HG02678 (cell line): ENCODE measurements around the gene ZNF683.
"Not testable (repeated sequence)": the region's sequence is repeated elsewhere in the genome, so short reads cannot be mapped to it uniquely, and the experiment has no call there.

ENCODE experiments used
- ATAC-seq: cut with Tn5 transposase; IDR thresholded peaks from one replicate; pipeline ENCODE4 v1.9.1; 2021; ENCODE audit warnings: mild to moderate bottlenecking, moderate library complexity; ENCODE audit not compliant: unreplicated experiment

Gene ZNF683

DNA sequence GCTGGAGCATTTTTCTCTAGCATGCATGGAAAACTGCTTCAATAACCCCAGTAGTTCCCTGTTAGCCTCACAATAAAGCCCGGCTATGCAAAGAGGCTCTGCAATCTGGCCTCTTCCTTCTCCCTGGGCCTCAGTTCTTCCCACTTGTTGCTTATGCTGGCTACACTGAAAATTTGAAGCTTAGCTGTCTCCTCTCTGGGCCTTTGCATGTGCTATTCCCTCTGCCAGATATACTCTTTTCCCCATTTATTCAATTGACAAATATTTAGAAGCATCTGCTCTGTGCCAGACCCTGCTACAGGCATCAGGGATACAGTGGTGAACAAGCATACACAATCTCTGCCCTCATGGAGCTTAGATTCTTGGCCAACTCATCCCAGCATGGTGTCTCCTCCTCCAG, 33.9 kb downstream of the ZNF683 start:
- ATAC-seq, result no peak

DNA sequence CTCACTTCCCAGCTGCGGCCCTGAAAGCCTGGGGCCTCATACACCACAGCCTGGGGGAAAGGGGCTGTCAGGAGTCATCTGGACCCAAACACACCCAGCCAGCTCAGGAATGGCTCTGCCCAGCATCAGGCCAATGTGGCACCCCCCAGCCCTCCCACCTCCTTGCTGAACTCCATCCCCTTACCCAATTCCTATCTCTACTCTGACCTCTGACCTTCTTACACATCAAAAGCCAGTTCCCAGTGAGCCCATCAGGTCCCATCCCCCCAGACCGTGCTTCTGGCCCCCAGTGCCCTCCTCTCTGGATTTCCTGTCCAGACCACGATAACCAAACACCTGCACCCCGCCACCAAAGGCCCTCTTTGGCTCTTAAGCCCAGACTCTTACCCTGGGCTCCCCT, 34.9 kb downstream of the ZNF683 start:
- ATAC-seq, result no peak

- no peak for ATAC-seq
Measured at GRCh38 chr1:26337206-26337535, 35.4 kb downstream of the ZNF683 start.

GRCh38 chr1:26336477-26337205, 35.9 kb downstream of the ZNF683 start:
- ATAC-seq, result peak; percentile 70

DNA sequence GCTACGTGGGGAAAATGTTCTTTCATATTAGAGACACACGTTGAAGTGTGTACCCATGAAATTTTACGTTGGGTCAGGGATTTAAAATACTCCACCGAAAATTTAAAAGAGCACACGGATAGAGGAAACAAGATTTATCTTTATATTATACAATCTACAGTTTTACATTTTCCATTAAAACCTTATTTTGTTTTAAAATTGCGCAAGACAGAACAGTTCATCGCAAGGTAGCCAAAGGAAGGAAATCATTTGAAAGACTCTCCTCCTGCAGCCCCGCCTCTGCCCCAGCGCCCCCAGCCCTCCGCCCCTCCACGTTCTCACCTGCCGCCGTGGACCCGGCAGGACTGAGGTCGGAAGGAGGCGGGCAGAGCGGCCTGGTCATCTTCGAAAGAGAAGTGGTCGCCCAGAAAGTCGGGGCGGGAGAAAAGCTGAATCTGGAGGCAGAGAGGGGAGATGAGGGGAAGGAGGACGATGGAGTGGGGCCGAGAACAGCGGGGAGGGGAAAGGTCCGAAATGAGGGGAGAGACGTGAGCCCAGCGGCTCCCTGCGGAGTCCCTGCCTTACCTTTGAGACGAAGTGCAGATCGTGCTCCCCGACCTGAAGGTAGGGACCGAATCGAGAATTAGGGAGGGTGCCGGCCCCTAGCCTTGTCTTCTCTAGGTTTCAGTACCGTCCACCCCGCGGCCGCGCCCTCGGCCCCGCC, 36.6 kb downstream of the ZNF683 start:
- peak; percentile 20 for ATAC-seq

GRCh38 chr1:26333312-26333711, 39.2 kb downstream of the ZNF683 start:
- not testable (repeated sequence) for ATAC-seq

DNA sequence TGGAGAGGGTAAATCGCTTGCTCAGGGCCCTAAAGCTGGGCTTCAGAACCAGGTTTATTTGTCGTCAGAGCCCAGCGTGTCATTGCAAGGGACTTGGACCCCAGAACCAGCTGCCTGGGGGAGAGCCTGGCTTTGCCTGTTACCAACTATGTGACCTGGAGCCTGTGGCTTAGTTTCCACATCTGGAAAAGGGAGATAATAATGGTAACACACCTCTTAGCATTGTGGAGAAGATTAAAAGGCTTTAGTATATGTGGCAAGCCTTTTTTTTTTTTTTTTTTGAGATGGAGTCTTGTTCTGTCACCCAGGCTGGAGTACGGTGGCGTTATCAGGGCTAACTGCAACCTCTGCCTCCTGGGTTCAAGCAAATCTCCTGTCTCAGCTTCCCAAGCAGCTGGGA, 42.3 kb downstream of the ZNF683 start:
- no peak for ATAC-seq

DNA sequence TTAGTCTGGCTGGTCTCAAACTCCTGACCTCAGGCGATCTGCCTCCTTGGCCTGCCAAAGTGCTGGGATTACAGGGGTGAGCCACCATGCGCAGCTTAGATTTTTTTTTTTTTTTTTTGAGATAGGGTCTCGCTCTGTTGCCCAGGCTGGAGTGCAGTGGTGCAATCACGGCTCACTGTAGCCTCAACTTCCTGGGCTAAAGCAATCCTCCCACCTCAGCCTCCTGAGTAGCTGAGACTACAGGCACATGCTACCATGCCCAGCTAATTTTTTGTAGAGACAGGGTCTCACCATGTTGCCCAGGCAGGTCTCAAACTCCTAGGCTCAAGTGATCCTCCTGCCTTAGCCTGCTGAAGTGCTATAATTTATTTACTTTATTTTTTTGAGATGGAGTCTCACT, 43.2 kb downstream of the ZNF683 start:
- ATAC-seq, result not testable (repeated sequence)

DNA sequence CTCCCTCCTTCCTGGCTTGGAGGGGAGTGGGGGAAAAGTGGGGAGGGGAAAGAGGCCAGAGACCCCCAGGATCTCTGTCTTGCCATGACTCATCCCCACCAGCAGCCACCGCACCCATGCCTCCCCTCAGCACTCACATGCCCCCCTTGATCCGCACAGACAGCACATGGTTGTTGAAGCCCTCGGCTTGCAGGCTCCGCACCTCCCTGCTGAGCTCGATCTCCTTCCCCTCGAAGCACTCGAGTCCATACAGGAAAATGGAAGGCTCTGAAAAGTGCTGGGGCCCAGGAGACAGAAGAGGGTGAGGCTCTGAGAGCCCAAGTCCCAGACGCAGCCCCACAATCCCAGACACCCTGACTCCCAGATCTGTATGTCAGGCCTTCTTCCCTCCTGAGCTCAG, 44.0 kb downstream of the ZNF683 start:
- ATAC-seq, result no peak

- no peak for ATAC-seq
Measured at GRCh38 chr1:26327956-26328362, 44.6 kb downstream of the ZNF683 start.

DNA sequence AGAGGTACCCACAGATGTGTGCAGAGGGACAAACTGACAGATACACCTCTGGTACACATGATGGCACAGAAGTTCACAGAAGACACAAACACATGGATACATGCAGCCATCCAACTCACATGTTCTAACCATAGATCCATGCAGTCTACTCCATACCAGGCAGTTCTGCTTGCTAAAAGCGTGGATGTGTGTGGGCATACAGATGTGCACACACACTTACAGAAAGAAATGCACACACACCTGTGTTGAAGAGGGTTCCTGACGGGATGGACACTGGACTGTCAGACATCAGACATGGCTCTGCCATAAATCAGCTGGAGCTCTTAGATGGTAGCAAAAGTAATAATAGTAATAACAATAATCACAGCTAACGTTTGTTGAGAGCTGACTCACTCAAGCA, 48.0 kb downstream of the ZNF683 start:
- no peak for ATAC-seq

GRCh38 chr1:26323382-26323781, 49.2 kb downstream of the ZNF683 start:
- ATAC-seq, result no peak

DNA sequence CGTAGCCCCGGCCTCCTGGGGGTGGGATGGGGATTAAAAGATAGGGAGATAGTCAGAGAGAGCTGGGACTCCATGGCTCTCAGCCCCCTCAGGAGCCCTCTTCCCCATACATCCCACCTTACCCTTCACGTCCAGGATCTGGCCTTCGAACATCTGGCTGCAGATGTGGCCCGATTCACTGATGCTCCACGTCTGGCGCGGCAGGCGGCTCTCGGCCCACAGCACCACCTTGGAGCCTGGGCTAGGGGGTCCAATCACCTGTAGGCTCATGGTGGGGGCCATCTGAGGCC, 50.6 kb downstream of the ZNF683 start:
- ATAC-seq, result no peak

- ATAC-seq, result peak; percentile 41
Measured at GRCh38 chr1:26321315-26322041, 51.1 kb downstream of the ZNF683 start.

GRCh38 chr1:26320896-26321295, 51.7 kb downstream of the ZNF683 start:
- no peak for ATAC-seq

DNA sequence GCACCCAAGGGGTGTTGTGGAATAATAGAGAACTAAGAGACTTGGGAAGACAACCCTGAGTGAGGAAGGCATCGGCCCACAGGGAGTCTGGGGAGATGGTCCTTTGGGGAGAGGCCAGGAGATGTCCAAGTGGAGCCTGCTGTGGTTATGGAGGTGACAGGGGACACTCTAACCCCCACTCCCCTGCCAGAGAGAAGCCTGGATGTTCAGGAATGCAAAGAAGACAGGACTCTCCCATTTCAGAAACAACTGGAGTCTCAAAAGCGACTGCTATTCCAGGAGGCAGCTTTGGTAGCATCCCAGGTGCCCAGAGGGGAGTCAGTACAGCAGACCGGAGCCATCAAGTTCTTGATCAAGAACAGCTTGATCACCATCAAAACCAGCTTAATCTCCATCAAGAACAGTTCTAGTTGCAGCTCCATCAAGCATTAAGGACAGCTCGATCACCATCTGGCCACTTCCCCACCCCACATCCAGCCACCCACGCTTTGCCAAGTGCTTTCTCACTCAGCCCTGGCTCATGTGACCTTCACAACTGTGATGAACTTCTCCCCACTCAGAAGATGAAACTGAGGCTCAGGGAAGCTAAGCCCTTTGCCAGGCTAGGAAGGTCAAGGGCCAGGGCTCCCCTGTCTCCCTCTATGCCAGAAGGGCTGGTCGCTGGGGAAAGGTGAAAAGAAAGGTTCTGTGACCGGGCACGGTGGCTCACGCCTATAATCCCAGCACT, 54.0 kb downstream of the ZNF683 start:
- ATAC-seq, result no peak

- ATAC-seq, result peak; percentile 37
Measured at GRCh38 chr1:26317612-26318337, 54.8 kb downstream of the ZNF683 start, which contains the start of gene CD52. Gene CD52, plus strand, starts transcription at chr1:26317958. Its CDS starts 60 bp downstream, at chr1:26318018.

- no peak for ATAC-seq
Measured at GRCh38 chr1:26317146-26317545, 55.4 kb downstream of the ZNF683 start.

DNA sequence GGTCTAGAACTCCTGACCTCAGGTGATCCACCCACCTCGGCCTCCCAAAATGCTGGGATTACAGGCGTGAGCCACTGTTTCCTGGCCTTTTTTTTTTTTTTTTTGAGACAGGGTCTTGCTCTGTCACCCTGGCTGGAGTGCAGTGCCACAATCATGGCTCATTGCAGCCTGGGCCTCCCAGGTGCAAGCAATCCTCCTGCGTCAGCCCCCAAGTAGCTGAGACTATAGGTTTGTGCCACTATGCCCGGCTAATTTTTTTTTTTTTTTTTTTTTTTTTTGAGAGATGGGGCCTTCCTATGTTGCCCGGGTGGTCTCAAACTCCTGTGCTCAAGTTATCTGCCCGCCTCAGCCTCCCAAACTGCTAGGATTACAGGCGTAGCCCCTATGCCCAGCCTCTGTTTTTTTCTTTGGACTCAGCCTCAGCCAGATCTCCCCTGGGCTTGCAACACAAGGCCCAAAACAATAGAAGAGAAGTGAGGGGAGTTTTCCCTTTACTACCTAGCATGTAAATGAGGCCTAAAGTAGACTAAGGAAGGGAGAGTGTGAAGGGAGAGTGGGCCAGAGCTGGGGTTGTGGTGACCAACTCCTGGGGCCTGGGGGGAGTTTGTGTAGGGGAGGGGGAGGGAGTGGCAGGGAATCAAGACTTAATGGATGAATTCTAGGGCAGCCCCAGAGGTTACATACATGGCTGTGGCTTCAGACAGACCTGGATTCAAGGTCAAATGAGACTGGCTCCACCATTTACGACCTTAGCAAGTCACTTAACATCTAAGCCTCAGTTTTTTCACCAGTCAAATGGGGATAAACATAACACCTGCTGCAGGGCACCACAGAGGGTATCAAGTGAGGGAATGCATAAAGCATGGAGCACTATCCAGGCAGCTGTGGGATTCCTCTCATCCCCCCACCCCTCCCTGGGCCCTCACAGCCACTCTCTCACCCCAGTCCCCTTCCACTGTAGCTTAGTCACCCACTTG, 56.4 kb downstream of the ZNF683 start:
- no peak for ATAC-seq

DNA sequence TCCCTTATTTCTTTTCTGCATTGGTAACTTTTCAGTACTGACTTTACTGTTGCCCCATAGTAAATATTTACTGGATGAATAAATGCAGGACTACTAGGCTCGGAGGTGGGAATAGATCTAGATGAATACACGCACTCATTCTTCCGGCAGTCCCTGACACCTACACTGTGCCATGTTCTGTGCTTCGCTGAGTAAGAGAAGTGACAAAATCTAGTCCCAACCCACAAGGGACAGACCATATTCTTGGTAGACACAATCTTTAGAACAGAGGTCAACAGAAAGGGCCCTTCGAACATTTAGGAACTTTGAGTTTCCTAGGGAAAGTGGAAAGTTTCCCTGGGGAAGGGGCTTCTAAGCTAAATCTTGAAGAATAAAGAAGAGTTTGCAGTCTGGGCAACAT, 58.0 kb downstream of the ZNF683 start:
- no peak for ATAC-seq
